ENCODE measurements around the gene WASHC4.

DNA sequence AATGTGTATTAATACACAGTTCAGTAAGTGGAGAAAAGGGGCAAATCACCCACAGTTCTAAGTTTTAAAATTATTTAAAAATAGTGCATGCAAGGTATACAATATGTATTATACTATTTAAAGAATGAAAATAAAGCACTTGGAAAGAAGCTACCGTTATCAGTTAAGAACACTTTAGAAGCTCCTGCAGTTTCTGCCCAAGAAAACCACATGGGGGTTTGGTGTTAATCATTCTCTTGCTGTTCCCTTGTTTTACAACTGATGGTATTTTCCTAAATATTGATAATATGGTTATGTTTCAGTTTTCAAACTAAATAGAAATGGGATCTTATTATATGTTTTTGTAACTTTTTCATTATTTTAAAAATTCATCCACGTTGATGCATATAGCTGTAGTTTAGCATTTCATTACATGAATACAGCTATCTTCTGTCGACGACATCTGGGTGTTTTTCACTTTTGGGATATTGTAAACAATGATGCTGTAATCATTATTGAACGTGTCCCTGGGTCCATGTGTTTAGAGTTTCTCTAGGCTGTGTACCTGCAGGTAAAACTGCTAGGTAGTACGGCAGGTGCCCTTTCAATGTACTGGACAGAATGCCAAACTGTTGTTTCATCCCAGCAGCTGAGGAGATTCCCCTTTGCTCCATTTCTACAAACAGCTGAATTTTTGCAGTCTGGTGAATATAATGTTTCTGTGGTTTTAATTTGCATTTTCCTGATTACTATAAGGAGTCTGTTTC, 64.3 kb downstream of the WASHC4 start:
- TF ChIP-seq, protein P1, sequence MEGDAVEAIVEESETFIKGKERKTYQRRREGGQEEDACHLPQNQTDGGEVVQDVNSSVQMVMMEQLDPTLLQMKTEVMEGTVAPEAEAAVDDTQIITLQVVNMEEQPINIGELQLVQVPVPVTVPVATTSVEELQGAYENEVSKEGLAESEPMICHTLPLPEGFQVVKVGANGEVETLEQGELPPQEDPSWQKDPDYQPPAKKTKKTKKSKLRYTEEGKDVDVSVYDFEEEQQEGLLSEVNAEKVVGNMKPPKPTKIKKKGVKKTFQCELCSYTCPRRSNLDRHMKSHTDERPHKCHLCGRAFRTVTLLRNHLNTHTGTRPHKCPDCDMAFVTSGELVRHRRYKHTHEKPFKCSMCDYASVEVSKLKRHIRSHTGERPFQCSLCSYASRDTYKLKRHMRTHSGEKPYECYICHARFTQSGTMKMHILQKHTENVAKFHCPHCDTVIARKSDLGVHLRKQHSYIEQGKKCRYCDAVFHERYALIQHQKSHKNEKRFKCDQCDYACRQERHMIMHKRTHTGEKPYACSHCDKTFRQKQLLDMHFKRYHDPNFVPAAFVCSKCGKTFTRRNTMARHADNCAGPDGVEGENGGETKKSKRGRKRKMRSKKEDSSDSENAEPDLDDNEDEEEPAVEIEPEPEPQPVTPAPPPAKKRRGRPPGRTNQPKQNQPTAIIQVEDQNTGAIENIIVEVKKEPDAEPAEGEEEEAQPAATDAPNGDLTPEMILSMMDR (conservative IDR thresholded peaks at IDR 0.05 in 1 of 2, IDR thresholded peaks at IDR 0.05 in 1 of 2; ENCODE audit: extremely low read depth in 1 of 2, insufficient read depth in 1 of 2, low read depth in 1 of 2, low read length in 2 of 2), result no peak
- no peak for TF ChIP-seq EZH2 (IDR thresholded peaks at IDR 0.05; ENCODE audit: borderline replicate concordance, low read length)
